CD14-positive monocyte (primary cell): ENCODE results near the gene PAEP. TPM values are rescaled to one million over a fixed set of nuclear protein-coding genes. Genes with fewer than 3 reads are reported as not detected.

Experiments used
- DNase-seq, 3 donors: peaks; one replicate each; pipeline ENCODE4 v3.0.0-alpha.2; 2011 to 2022
- H2AFZ ChIP-seq: 2 replicates; pipeline ENCODE4 v1.6.0; 2012; ENCODE audit warnings: mild to moderate bottlenecking, low read depth, low read length, inconsistent platforms; ENCODE audit not compliant: insufficient read depth, poor library complexity, severe bottlenecking
- H3K27ac ChIP-seq, 2 donors: 1 replicate in 1 of 2; 2 replicates in 1 of 2; pipeline ENCODE4 v1.5.1; 2012 to 2013; ENCODE audit warnings: low read length in 2 of 2, control low read depth in 1 of 2, inconsistent platforms in 1 of 2, low read depth in 1 of 2, mild to moderate bottlenecking in 1 of 2
- H3K27me3 ChIP-seq, 2 donors: one replicate each; pipeline versions ENCODE4 v1.6.0 to v1.6.1; 2011 to 2013; ENCODE audit warnings: low read length in 2 of 2; ENCODE audit not compliant: control insufficient read depth in 2 of 2, insufficient read depth in 2 of 2
- H3K36me3 ChIP-seq, 2 donors: replicated peaks in 1 of 2; 1 replicate in 1 of 2; 2 replicates in 1 of 2; pipeline versions ENCODE4 v1.5.1 to v1.6.1; 2012 to 2013; ENCODE audit warnings: low read length in 2 of 2, control low read depth in 1 of 2, inconsistent platforms in 1 of 2, mild to moderate bottlenecking in 1 of 2; ENCODE audit not compliant: insufficient read depth in 2 of 2, control insufficient read depth in 1 of 2
- H3K4me1 ChIP-seq, 2 donors: 1 replicate in 1 of 2; 2 replicates in 1 of 2; pipeline versions ENCODE4 v1.5.1 to v1.6.1; 2012 to 2013; ENCODE audit warnings: low read length in 2 of 2, control low read depth in 1 of 2, inconsistent platforms in 1 of 2, mild to moderate bottlenecking in 1 of 2, moderate library complexity in 1 of 2; ENCODE audit not compliant: insufficient read depth in 2 of 2, control insufficient read depth in 1 of 2
- H3K4me2 ChIP-seq: replicated peaks from 2 replicates; pipeline ENCODE3; 2012; ENCODE audit warnings: low read length, moderate library complexity, mild to moderate bottlenecking; ENCODE audit not compliant: poor library complexity, severe bottlenecking; ENCODE audit errors: extremely low read depth
- H3K4me3 ChIP-seq, 3 experiments: fragments of 200-600 bp in 1 of 3; sonication (generic) in 1 of 3; replicated peaks in 1 of 3; 1 replicate in 2 of 3; 2 replicates in 1 of 3; pipeline ENCODE4 v1.5.1; 2011 to 2013; ENCODE audit warnings: low read length in 3 of 3, mild to moderate bottlenecking in 3 of 3, control low read depth in 2 of 3, low read depth in 2 of 3, inconsistent platforms in 1 of 3, moderate library complexity in 1 of 3
- H3K79me2 ChIP-seq: 2 replicates; pipeline ENCODE4 v1.6.0; 2012; ENCODE audit warnings: mild to moderate bottlenecking, control low read depth, inconsistent platforms, low read length, moderate library complexity; ENCODE audit not compliant: insufficient read depth
- H3K9ac ChIP-seq: 2 replicates; pipeline ENCODE4 v1.6.0; 2017; ENCODE audit warnings: low read length, mild to moderate bottlenecking; ENCODE audit not compliant: insufficient read depth, poor library complexity, severe bottlenecking
- H3K9me3 ChIP-seq, 2 donors: replicated peaks in 1 of 2; 1 replicate in 1 of 2; 2 replicates in 1 of 2; pipeline versions ENCODE4 v1.5.1 to v1.6.1; 2012 to 2013; ENCODE audit warnings: low read length in 2 of 2, control low read depth in 1 of 2; ENCODE audit not compliant: control insufficient read depth in 1 of 2, insufficient read depth in 1 of 2
- H4K20me1 ChIP-seq: 2 replicates; pipeline ENCODE4 v1.6.0; 2012; ENCODE audit warnings: mild to moderate bottlenecking, low read length, control low read depth, moderate library complexity; ENCODE audit not compliant: insufficient read depth
- H3K27ac Mint-ChIP-seq, 7 donors: one replicate each; pipeline ENCODE4 v1.8.0; 2020; ENCODE audit warnings: mild to moderate bottlenecking in 7 of 7, mixed read lengths in 7 of 7, moderate library complexity in 6 of 7, inconsistent platforms in 2 of 7
- H3K27me3 Mint-ChIP-seq, 3 donors: one replicate each; pipeline ENCODE4 v1.8.0; 2021 to 2022; ENCODE audit warnings: low read depth in 3 of 3, mild to moderate bottlenecking in 3 of 3, mixed read lengths in 3 of 3, moderate library complexity in 3 of 3, inconsistent platforms in 1 of 3
- H3K36me3 Mint-ChIP-seq, 2 donors: one replicate each; pipeline ENCODE4 v1.8.0; 2020; ENCODE audit warnings: mixed read lengths in 2 of 2, inconsistent platforms in 1 of 2, mild to moderate bottlenecking in 1 of 2
- H3K4me1 Mint-ChIP-seq: one replicate; pipeline ENCODE4 v1.8.0; 2020; ENCODE audit warnings: mild to moderate bottlenecking, mixed read lengths
- H3K4me3 Mint-ChIP-seq, 2 donors: one replicate each; pipeline ENCODE4 v1.8.0; 2020; ENCODE audit warnings: mild to moderate bottlenecking in 2 of 2, mixed read lengths in 2 of 2, moderate library complexity in 1 of 2
- H3K9me3 Mint-ChIP-seq, 7 donors: one replicate each; pipeline ENCODE4 v1.8.0; 2020 to 2022; ENCODE audit warnings: mixed read lengths in 7 of 7, mild to moderate bottlenecking in 6 of 7, moderate library complexity in 6 of 7, inconsistent platforms in 2 of 7
- WGBS: methylation state at CpG from one replicate; pipeline ENCODE4 v1.1.5; 2013; ENCODE audit warnings: missing lambda C conversion rate; ENCODE audit not compliant: insufficient coverage; 5-methylcytosine and 5-hydroxymethylcytosine counted together
- intact Hi-C, 2 donors: fragments of 100-400 bp; cut with micrococcal nuclease; formaldehyde crosslinking; loops; one replicate each; pipeline versions ENCODE4 v1.15.0 to v1.15.1; 2023
- polyA plus RNA-seq, 3 donors: library from polyadenylated mRNA; depleted of rRNA in 1 of 3; unstranded in 2 of 3; stranded (reverse) in 1 of 3; fragments of 300-500 nt in 2 of 3; fragments of >200 nt in 1 of 3; fragmentation: Illumina TruSeq in 2 of 3; gene quantifications; 1 replicate in 2 of 3; 2 replicates in 1 of 3; pipeline ENCODE4 v1.2.3, GENCODE V29; 2012 to 2021
- TF ChIP-seq, protein P1 (sequence below): fragments of 200-600 bp; IDR thresholded peaks from one replicate; pipeline ENCODE4 v1.8.0; 2022; ENCODE audit warnings: antibody characterized with exemption, mild to moderate bottlenecking

Gene PAEP
- polyA plus RNA-seq, 3 donors, result not detected

GRCh38 chr9:135521608-135522095 is 39.9 kb upstream of the PAEP start:
- H2AFZ ChIP-seq, result no peak overlapping the region
- no peaks in the 10 kb centered on the region for H3K36me3 Mint-ChIP-seq
- H3K27ac ChIP-seq, result no peak overlapping the region
- H3K4me1 ChIP-seq, result no peaks in the 10 kb centered on the region
- no peak for DNase-seq
- TF ChIP-seq, protein P1, sequence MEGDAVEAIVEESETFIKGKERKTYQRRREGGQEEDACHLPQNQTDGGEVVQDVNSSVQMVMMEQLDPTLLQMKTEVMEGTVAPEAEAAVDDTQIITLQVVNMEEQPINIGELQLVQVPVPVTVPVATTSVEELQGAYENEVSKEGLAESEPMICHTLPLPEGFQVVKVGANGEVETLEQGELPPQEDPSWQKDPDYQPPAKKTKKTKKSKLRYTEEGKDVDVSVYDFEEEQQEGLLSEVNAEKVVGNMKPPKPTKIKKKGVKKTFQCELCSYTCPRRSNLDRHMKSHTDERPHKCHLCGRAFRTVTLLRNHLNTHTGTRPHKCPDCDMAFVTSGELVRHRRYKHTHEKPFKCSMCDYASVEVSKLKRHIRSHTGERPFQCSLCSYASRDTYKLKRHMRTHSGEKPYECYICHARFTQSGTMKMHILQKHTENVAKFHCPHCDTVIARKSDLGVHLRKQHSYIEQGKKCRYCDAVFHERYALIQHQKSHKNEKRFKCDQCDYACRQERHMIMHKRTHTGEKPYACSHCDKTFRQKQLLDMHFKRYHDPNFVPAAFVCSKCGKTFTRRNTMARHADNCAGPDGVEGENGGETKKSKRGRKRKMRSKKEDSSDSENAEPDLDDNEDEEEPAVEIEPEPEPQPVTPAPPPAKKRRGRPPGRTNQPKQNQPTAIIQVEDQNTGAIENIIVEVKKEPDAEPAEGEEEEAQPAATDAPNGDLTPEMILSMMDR, result no peak
- H3K4me3 Mint-ChIP-seq, result no peak overlapping the region
- H3K27me3 ChIP-seq, result no peaks in the 10 kb centered on the region
- no peaks in the 10 kb centered on the region for H4K20me1 ChIP-seq
- H3K79me2 ChIP-seq, result no peaks in the 10 kb centered on the region
- H3K27ac Mint-ChIP-seq, result no peak overlapping the region
- H3K27me3 Mint-ChIP-seq, result peaks cover 10 to 21% (median 16%) of the 10 kb centered on the region in 3 donors
- 87% methylated on average over 7 of the region's 11 CpGs for WGBS
- H3K9ac ChIP-seq, result no peak overlapping the region
- H3K9me3 ChIP-seq, result no peaks in the 10 kb centered on the region
- no peak overlapping the region for H3K4me3 ChIP-seq
- no peaks in the 10 kb centered on the region for H3K4me1 Mint-ChIP-seq
- intact Hi-C loops, result no loop called here
- peaks cover 0 to 2% (median 0%) of the 10 kb centered on the region in 7 donors for H3K9me3 Mint-ChIP-seq
- H3K4me2 ChIP-seq, result no peak overlapping the region
- H3K36me3 ChIP-seq, result no peaks in the 10 kb centered on the region

DNA sequence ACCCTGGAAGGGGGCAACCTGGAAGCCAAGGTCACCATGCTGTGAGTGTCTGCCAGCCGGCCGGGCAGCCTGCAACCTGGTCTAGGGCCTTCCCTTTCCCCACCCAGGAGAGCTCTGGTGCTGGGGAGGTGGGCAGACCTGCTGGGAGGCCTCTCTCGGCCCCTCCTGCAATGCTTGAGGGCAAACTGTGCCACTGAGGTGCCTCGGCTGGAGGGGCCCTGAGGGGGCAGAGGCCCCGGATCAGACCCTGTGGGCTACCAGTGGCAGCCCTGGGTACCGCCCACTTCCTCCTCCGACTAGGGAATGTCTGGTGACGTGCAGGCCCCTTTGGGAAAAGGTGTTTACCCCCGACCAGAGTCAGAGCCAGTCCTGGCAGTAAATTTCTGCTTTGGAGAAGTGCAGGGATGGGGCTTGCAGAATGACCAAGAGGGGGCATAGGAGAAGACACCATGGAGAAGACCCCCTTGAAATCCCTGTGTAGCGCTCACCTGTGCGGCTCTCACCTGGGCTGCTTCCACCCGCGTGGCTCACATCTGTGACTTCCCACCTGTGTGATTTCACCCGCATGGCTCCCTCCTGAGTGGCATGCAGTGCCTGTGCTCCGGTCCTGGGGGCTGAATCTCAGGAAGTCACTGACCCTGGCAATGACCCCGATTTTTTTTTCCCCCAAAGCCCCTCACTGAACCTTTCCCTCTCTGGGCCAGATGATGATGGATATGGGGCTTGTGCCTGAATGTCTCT is 39.2 kb upstream of the PAEP start:
- peaks cover 10 to 20% (median 16%) of the 10 kb centered on the region in 3 donors for H3K27me3 Mint-ChIP-seq
- H3K4me3 Mint-ChIP-seq, result no peak overlapping the region
- DNase-seq, result no peak
- no peaks in the 10 kb centered on the region for H4K20me1 ChIP-seq
- peaks cover 0 to 2% (median 0%) of the 10 kb centered on the region in 7 donors for H3K9me3 Mint-ChIP-seq
- H3K79me2 ChIP-seq, result no peaks in the 10 kb centered on the region
- H3K36me3 Mint-ChIP-seq, result no peaks in the 10 kb centered on the region
- H3K27ac Mint-ChIP-seq, result no peak overlapping the region
- H3K4me2 ChIP-seq, result no peak overlapping the region
- H3K9me3 ChIP-seq, result no peaks in the 10 kb centered on the region
- no peaks in the 10 kb centered on the region for H3K4me1 ChIP-seq
- TF ChIP-seq, protein P1, result no peak
- H2AFZ ChIP-seq, result no peak overlapping the region
- intact Hi-C loops, result no loop called here
- no peaks in the 10 kb centered on the region for H3K27me3 ChIP-seq
- no peak overlapping the region for H3K27ac ChIP-seq
- H3K4me3 ChIP-seq, result no peak overlapping the region
- H3K4me1 Mint-ChIP-seq, result no peaks in the 10 kb centered on the region
- H3K9ac ChIP-seq, result no peak overlapping the region
- WGBS, result 67% methylated on average over 12 of the region's 16 CpGs
- no peaks in the 10 kb centered on the region for H3K36me3 ChIP-seq
